ENCODE data around the gene BTBD9.

GRCh38 chr6:38163186-38164130 lies 476.3 kb downstream of the BTBD9 start:
- TF ChIP-seq CTCF (IDR thresholded peaks at IDR 0.05) (no peak), POLR2A (IDR thresholded peaks at IDR 0.05) (no peak)
